WERI-Rb-1 (cell line): Measurements from ENCODE around the gene SPOCK1.

ENCODE experiments used
- DNase-seq: peaks from one replicate; pipeline ENCODE4 v3.0.0-alpha.2; 2020
- H3K27ac ChIP-seq: fragments of 250-450 bp; sonication (Bioruptor Pico); 2 replicates; pipeline ENCODE4 v1.5.1; 2020; ENCODE audit warnings: mild to moderate bottlenecking, moderate library complexity
- H3K27me3 ChIP-seq: fragments of 250-450 bp; sonication (Bioruptor Pico); 2 replicates; pipeline ENCODE4 v1.5.1; 2021; ENCODE audit warnings: mild to moderate bottlenecking, low read depth, moderate library complexity; ENCODE audit not compliant: insufficient read depth, severe bottlenecking
- H3K36me3 ChIP-seq: fragments of 250-450 bp; sonication (Bioruptor Pico); 2 replicates; pipeline ENCODE4 v1.5.1; 2020; ENCODE audit warnings: mild to moderate bottlenecking, moderate library complexity
- H3K4me3 ChIP-seq: 2 replicates; pipeline ENCODE4 v1.5.1; 2011; ENCODE audit warnings: low read depth, mild to moderate bottlenecking, control low read depth, low read length
- H3K9me3 ChIP-seq: fragments of 250-450 bp; sonication (Bioruptor Pico); 2 replicates; pipeline ENCODE4 v1.5.1; 2021; ENCODE audit warnings: mild to moderate bottlenecking, moderate library complexity; ENCODE audit not compliant: severe bottlenecking
- TF ChIP-seq, protein P1 (sequence below): IDR thresholded peaks from 2 replicates; pipeline ENCODE4 v1.5.1; 2011; ENCODE audit warnings: low read depth, mild to moderate bottlenecking, control low read depth, inconsistent platforms, low read length

The SPOCK1 gene

GRCh38 chr5:137023371-137023770, 475.8 kb downstream of the SPOCK1 start:
- H3K9me3 ChIP-seq, result no peaks in the 10 kb centered on the region
- DNase-seq, result no peak
- H3K27ac ChIP-seq, result no peak overlapping the region
- H3K4me3 ChIP-seq, result no peak overlapping the region
- TF ChIP-seq, protein P1, sequence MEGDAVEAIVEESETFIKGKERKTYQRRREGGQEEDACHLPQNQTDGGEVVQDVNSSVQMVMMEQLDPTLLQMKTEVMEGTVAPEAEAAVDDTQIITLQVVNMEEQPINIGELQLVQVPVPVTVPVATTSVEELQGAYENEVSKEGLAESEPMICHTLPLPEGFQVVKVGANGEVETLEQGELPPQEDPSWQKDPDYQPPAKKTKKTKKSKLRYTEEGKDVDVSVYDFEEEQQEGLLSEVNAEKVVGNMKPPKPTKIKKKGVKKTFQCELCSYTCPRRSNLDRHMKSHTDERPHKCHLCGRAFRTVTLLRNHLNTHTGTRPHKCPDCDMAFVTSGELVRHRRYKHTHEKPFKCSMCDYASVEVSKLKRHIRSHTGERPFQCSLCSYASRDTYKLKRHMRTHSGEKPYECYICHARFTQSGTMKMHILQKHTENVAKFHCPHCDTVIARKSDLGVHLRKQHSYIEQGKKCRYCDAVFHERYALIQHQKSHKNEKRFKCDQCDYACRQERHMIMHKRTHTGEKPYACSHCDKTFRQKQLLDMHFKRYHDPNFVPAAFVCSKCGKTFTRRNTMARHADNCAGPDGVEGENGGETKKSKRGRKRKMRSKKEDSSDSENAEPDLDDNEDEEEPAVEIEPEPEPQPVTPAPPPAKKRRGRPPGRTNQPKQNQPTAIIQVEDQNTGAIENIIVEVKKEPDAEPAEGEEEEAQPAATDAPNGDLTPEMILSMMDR, result no peak
- no peaks in the 10 kb centered on the region for H3K27me3 ChIP-seq
- H3K36me3 ChIP-seq, result no peaks in the 10 kb centered on the region

DNA sequence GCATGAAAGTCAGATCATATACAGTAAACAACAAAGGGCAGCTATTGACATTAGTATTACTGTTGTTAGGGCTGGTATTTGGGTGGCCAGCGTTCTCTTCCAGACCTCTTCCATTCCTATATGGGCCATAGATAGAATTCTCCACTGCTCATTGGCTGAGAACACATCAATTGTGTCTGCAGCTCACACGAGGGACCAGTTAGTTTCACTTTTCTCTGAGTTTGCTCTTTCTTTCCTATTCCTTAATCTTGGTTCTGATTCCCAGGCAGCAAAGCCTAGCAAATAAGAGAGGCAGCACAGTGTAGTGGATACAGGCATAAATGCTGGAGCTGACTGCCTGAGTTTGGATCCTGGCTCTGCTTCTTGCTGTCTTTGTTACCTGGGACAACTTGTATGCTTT, 476.4 kb downstream of the SPOCK1 start:
- no peaks in the 10 kb centered on the region for H3K9me3 ChIP-seq
- no peak for DNase-seq
- H3K27ac ChIP-seq, result no peak overlapping the region
- TF ChIP-seq, protein P1, result no peak
- H3K4me3 ChIP-seq, result no peak overlapping the region
- H3K27me3 ChIP-seq, result no peaks in the 10 kb centered on the region
- H3K36me3 ChIP-seq, result no peaks in the 10 kb centered on the region

- Histone ChIP-seq H3K36me3 (no peaks in the 10 kb centered on the region), H3K27ac (no peak overlapping the region), H3K27me3 (no peaks in the 10 kb centered on the region), H3K4me3 (no peak overlapping the region), H3K9me3 (no peaks in the 10 kb centered on the region)
- TF ChIP-seq, protein P1, result no peak
- DNase-seq, result no peak
These were observed 477.1 kb downstream of the SPOCK1 start for GRCh38 chr5:137022043-137022442.

DNA sequence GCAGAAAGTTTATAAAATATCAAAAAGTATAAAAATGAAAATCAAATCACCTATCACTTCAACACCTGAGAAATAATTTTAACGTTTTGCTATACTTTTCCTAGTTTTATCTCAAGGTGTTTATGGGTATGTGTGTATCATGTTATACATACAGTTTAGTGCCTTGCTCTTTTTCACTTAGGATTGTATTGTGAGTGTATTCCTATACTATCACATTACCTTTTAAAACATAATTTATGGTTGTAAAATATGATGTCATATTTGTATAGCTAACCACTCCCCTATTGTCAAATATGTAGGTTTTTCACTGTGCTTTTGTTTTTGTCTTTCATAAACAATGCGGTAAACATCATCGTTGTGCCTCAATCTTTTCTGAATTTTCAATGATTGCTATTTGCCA, 479.9 kb downstream of the SPOCK1 start:
- DNase-seq, result no peak
- no peaks in the 10 kb centered on the region for H3K36me3 ChIP-seq
- TF ChIP-seq, protein P1, result no peak
- H3K27me3 ChIP-seq, result no peaks in the 10 kb centered on the region
- no peaks in the 10 kb centered on the region for H3K9me3 ChIP-seq
- H3K27ac ChIP-seq, result no peak overlapping the region
- no peak overlapping the region for H3K4me3 ChIP-seq

DNA sequence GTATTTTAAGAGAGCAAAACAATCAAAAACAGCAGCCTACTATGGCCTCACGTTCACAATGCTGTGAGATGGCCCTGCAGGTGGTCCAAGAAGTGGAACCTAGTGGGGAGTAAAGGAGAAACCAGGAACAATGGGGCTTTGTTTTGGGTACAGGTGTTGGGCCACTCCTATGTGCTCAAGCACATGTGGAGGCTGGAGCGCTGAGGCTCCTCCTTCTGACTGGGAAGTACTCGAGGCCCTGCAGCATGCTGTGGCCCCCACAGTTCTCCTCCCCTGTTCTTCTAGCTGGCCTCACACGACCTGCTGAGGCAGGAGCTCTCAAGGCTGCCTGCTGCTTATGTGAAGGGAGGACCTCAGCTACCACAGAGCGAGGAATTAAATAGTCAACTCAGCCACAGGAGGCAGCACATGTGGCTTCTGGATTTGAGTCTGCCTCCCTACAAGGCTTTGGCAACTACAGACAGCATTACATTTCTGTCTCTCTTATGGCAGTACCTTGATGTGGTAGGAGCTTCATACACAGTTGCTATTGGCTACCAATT, 482.3 kb downstream of the SPOCK1 start:
- peak; percentile 29 for DNase-seq
- no peaks in the 10 kb centered on the region for H3K36me3 ChIP-seq
- H3K9me3 ChIP-seq, result no peaks in the 10 kb centered on the region
- H3K27me3 ChIP-seq, result no peaks in the 10 kb centered on the region
- H3K27ac ChIP-seq, result no peak overlapping the region
- TF ChIP-seq, protein P1, result 0 out of 2 replicates have a peak, but pooled peaks have one; percentile 21
- no peak overlapping the region for H3K4me3 ChIP-seq

- H3K9me3 ChIP-seq, result no peaks in the 10 kb centered on the region
- TF ChIP-seq, protein P1, result no peak
- DNase-seq, result no peak
- H3K27me3 ChIP-seq, result no peaks in the 10 kb centered on the region
- H3K27ac ChIP-seq, result no peak overlapping the region
- no peaks in the 10 kb centered on the region for H3K36me3 ChIP-seq
- H3K4me3 ChIP-seq, result no peak overlapping the region
These were observed 483.5 kb downstream of the SPOCK1 start for GRCh38 chr5:137015540-137016116.
